A673 (cell line): Measurements from ENCODE around the gene BAIAP2. TPM values are rescaled to one million over a fixed set of nuclear protein-coding genes. Genes with fewer than 3 reads are reported as not detected.

Source experiments
- BruUV-seq: library from RNA; stranded (reverse); fragments of 400-500 nt; replicated peaks from 2 replicates; lab custom pipeline; 2021; lab: Mats Ljungman, UMichigan
- CTCF ChIA-PET: fragments of 300-600 bp; sonication (Branson Sonifier 250); formaldehyde crosslinking; loops from one replicate; lab custom pipeline; 2022; ENCODE audit warnings: antibody characterized with exemption; lab: Charles Lee
- POLR2A ChIA-PET: fragments of 300-600 bp; sonication (Branson Sonifier 250); formaldehyde crosslinking; loops from one replicate; lab custom pipeline; 2022; ENCODE audit warnings: antibody characterized with exemption; ENCODE audit not compliant: low non-redundant PET; lab: Charles Lee
- DNase-seq: peaks from one replicate; pipeline ENCODE4 v3.0.0-alpha.2; 2015; ENCODE audit warnings: low spot score
- H3K27ac ChIP-seq: fragments of 200-600 bp; sonication (generic); 2 replicates; pipeline ENCODE4 v1.5.1; 2016; ENCODE audit warnings: mixed run types, low read depth, mild to moderate bottlenecking, mixed read lengths, antibody characterized with exemption, low read length; ENCODE audit not compliant: poor library complexity, severe bottlenecking
- H3K27me3 ChIP-seq: fragments of 200-600 bp; sonication (generic); replicated peaks from 2 replicates; pipeline ENCODE4 v1.6.1; 2017; ENCODE audit warnings: mixed run types, low read depth, mild to moderate bottlenecking, mixed read lengths, antibody characterized with exemption, low read length; ENCODE audit not compliant: insufficient read depth, poor library complexity
- H3K36me3 ChIP-seq: fragments of 200-600 bp; sonication (generic); 2 replicates; pipeline ENCODE4 v1.6.1; 2016; ENCODE audit warnings: mixed run types, mild to moderate bottlenecking, mixed read lengths, antibody characterized with exemption, low read length; ENCODE audit not compliant: insufficient read depth, poor library complexity, severe bottlenecking
- H3K4me1 ChIP-seq: fragments of 200-600 bp; sonication (generic); 2 replicates; pipeline ENCODE4 v1.6.1; 2017; ENCODE audit warnings: mixed run types, mild to moderate bottlenecking, mixed read lengths, antibody characterized with exemption, low read length; ENCODE audit not compliant: insufficient read depth, poor library complexity, severe bottlenecking
- H3K4me3 ChIP-seq: fragments of 200-600 bp; sonication (generic); 2 replicates; pipeline ENCODE4 v1.5.1; 2016; ENCODE audit warnings: low read depth, mixed run types, mild to moderate bottlenecking, mixed read lengths, low read length; ENCODE audit not compliant: poor library complexity, severe bottlenecking
- H3K9me3 ChIP-seq: fragments of 200-600 bp; sonication (generic); 2 replicates; pipeline ENCODE4 v1.6.1; 2016; ENCODE audit warnings: mixed run types, low read depth, mild to moderate bottlenecking, mixed read lengths, antibody characterized with exemption, low read length; ENCODE audit not compliant: poor library complexity, severe bottlenecking
- CTCF ChIP-seq: fragments of 300-800, 200-600 bp; sonication (generic); conservative IDR thresholded peaks from 2 replicates; pipeline ENCODE4 v1.5.1; 2017; ENCODE audit warnings: low read depth, mild to moderate bottlenecking, antibody characterized with exemption, low read length, moderate library complexity, mixed read lengths
- EZH2 ChIP-seq: fragments of 200-600 bp; sonication (generic); IDR thresholded peaks from 2 replicates; pipeline ENCODE4 v1.6.1; 2017; ENCODE audit warnings: borderline replicate concordance, low read depth, mild to moderate bottlenecking, mixed read lengths, antibody characterized with exemption, low read length; ENCODE audit not compliant: poor library complexity, severe bottlenecking
- intact Hi-C: fragments of 100-400 bp; cut with micrococcal nuclease; formaldehyde crosslinking; loops from one replicate; pipeline ENCODE4 v1.10.0; 2022; ENCODE audit not compliant: unreplicated experiment
- total RNA-seq: library from RNA; stranded (reverse); gene quantifications from 2 replicates; pipeline ENCODE4 v1.2.3, GENCODE V29; 2021

BAIAP2 gene
- total RNA-seq, 1 experiment from 2014 or later: 51.6 TPM

DNA sequence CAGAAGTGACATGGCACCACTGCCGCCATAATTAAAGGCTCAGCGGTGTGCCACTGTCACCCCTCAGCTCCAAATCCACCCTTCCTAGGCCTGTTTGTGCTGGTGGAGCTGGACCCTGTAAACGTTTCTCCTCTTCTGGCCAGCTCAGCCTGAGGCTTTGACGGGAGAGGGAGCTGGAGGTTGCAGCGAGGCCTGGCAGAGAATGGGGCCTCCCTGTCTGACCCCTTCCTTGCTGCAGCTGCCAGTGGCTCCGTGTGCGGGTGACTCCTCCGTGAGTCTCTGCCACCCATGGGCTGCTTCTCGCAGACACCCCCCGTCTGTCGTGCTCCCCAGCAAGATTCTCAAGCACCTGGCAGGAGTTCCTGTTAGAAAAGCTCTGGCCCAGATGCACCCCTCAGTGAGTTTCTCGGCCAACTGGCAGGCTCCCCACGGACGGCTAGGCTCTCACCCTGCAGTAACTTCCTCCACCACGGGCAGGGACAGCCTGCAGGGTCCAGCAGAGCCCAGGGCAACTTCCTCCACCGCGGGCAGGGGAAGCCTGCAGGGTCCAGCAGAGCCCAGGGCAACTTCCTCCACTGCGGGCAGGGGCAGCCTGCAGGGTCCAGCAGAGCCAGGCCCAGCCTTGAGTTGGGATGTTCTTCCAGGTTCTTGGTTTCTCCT lies 48.0 kb upstream of the BAIAP2 start:
- H3K36me3 ChIP-seq: no peaks in the 10 kb centered on the region
- ChIA-PET POLR2A (interaction anchor here (0.5 kb wide), 1 partner anchor 17 kb away, joined by 4 read pairs; no protein-coding TSS in a partner anchor), CTCF (no interaction called here)
- TF ChIP-seq EZH2 (no peak), CTCF (no peak)
- H3K27me3 ChIP-seq: no peaks in the 10 kb centered on the region
- H3K4me1 ChIP-seq: no peaks in the 10 kb centered on the region
- no peak overlapping the region for H3K4me3 ChIP-seq
- intact Hi-C loops: loop anchor here (5.0 kb wide), 1 partner anchor 255 kb away; no protein-coding TSS in a partner anchor
- no peaks in the 10 kb centered on the region for H3K9me3 ChIP-seq
- no TSS peak for BruUV-seq
- no peak overlapping the region for H3K27ac ChIP-seq
- DNase-seq: no peak

- ChIA-PET POLR2A (no interaction called here), CTCF (interaction anchor here (0.6 kb wide), 2 partner anchors 260 to 305 kb away, joined by 3 to 4 read pairs; no protein-coding TSS in a partner anchor)
- intact Hi-C loops: loop anchor here (5.0 kb wide), 1 partner anchor 254 kb away; no protein-coding TSS in a partner anchor
- H3K27ac ChIP-seq: no peak overlapping the region
- no TSS peak for BruUV-seq
- H3K36me3 ChIP-seq: no peaks in the 10 kb centered on the region
- DNase-seq: no peak
- TF ChIP-seq CTCF (no peak), EZH2 (no peak)
- no peak overlapping the region for H3K4me3 ChIP-seq
- H3K27me3 ChIP-seq: no peaks in the 10 kb centered on the region
- peaks cover 3% of the 10 kb centered on the region for H3K4me1 ChIP-seq
- no peaks in the 10 kb centered on the region for H3K9me3 ChIP-seq
Measured at GRCh38 chr17:80987941-80988461, 47.0 kb upstream of the BAIAP2 start.

DNA sequence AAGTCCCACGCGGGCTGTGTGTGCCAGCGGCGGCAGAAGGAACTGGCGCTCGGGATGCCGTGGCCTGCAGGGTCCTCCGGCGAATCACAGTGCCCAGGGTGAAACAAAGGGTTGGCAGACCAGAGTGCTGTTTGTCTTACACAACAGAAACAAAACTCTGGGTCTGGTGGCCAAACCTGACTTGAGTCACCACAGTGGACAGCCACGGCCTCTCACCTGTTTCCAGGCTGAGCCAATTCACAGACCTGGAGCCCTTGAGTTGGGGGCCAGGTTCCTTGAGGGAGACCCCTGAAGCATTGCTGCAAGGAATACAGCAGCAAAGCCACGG lies 45.4 kb upstream of the BAIAP2 start:
- Histone ChIP-seq H3K27ac (no peak overlapping the region), H3K36me3 (no peaks in the 10 kb centered on the region), H3K4me1 (peaks cover 3% of the 10 kb centered on the region), H3K27me3 (no peaks in the 10 kb centered on the region), H3K9me3 (no peaks in the 10 kb centered on the region), H3K4me3 (no peak overlapping the region)
- BruUV-seq: no TSS peak
- intact Hi-C loops: loop anchor here (5.0 kb wide), 1 partner anchor 253 kb away; no protein-coding TSS in a partner anchor
- no peak for DNase-seq
- no peak for TF ChIP-seq EZH2
- no peak for TF ChIP-seq CTCF
- POLR2A ChIA-PET: no interaction called here
- CTCF ChIA-PET: interaction anchor here (0.6 to 1.0 kb wide), 2 partner anchors 108 to 511 kb away, joined by 8 to 11 read pairs; no protein-coding TSS in a partner anchor
